ENCODE measurements around the gene FGF13.

Gene FGF13

GRCh38 chrX:138704101-138704500 lies 7.4 kb downstream of the FGF13 start:
- Mint-ChIP-seq H3K27ac (no peak overlapping the region), H3K4me3 (no peak overlapping the region), H3K36me3 (no peaks in the 10 kb centered on the region), H3K27me3 (no peaks in the 10 kb centered on the region), H3K4me1 (no peaks in the 10 kb centered on the region), H3K9me3 (no peaks in the 10 kb centered on the region)
- no peak for ATAC-seq

- Mint-ChIP-seq H3K27ac (no peak overlapping the region), H3K36me3 (no peaks in the 10 kb centered on the region), H3K9me3 (no peaks in the 10 kb centered on the region), H3K4me3 (no peak overlapping the region), H3K4me1 (no peaks in the 10 kb centered on the region), H3K27me3 (no peaks in the 10 kb centered on the region)
- ATAC-seq, result no peak
Measured at GRCh38 chrX:138692591-138692990, 18.9 kb downstream of the FGF13 start.

GRCh38 chrX:138691186-138691585 lies 20.3 kb downstream of the FGF13 start:
- H3K27ac Mint-ChIP-seq, result no peak overlapping the region
- ATAC-seq, result no peak
- H3K27me3 Mint-ChIP-seq, result no peaks in the 10 kb centered on the region
- H3K4me3 Mint-ChIP-seq, result no peak overlapping the region
- H3K9me3 Mint-ChIP-seq, result no peaks in the 10 kb centered on the region
- H3K4me1 Mint-ChIP-seq, result no peaks in the 10 kb centered on the region
- H3K36me3 Mint-ChIP-seq, result no peaks in the 10 kb centered on the region

GRCh38 chrX:138690591-138690990 lies 20.9 kb downstream of the FGF13 start:
- H3K4me1 Mint-ChIP-seq, result no peaks in the 10 kb centered on the region
- no peak overlapping the region for H3K27ac Mint-ChIP-seq
- H3K9me3 Mint-ChIP-seq, result no peaks in the 10 kb centered on the region
- no peak overlapping the region for H3K4me3 Mint-ChIP-seq
- ATAC-seq, result no peak
- H3K36me3 Mint-ChIP-seq, result no peaks in the 10 kb centered on the region
- H3K27me3 Mint-ChIP-seq, result no peaks in the 10 kb centered on the region

GRCh38 chrX:138683600-138683999 lies 27.9 kb downstream of the FGF13 start:
- Mint-ChIP-seq H3K27ac (no peak overlapping the region), H3K4me3 (no peak overlapping the region), H3K4me1 (no peaks in the 10 kb centered on the region), H3K27me3 (no peaks in the 10 kb centered on the region), H3K36me3 (no peaks in the 10 kb centered on the region), H3K9me3 (no peaks in the 10 kb centered on the region)
- no peak for ATAC-seq

GRCh38 chrX:138669693-138670092 lies 41.8 kb downstream of the FGF13 start:
- Mint-ChIP-seq H3K4me3 (no peak overlapping the region), H3K27me3 (no peaks in the 10 kb centered on the region), H3K36me3 (no peaks in the 10 kb centered on the region), H3K9me3 (no peaks in the 10 kb centered on the region), H3K4me1 (no peaks in the 10 kb centered on the region), H3K27ac (no peak overlapping the region)
- ATAC-seq, result no peak

- Mint-ChIP-seq H3K27ac (no peak overlapping the region), H3K4me1 (no peaks in the 10 kb centered on the region), H3K9me3 (no peaks in the 10 kb centered on the region), H3K4me3 (no peak overlapping the region), H3K36me3 (no peaks in the 10 kb centered on the region), H3K27me3 (no peaks in the 10 kb centered on the region)
- ATAC-seq, result no peak
Measured at GRCh38 chrX:138664466-138664865, 47.1 kb downstream of the FGF13 start.

GRCh38 chrX:138664016-138664415 lies 47.5 kb downstream of the FGF13 start:
- H3K27ac Mint-ChIP-seq, result no peak overlapping the region
- no peaks in the 10 kb centered on the region for H3K9me3 Mint-ChIP-seq
- H3K4me3 Mint-ChIP-seq, result no peak overlapping the region
- no peak for ATAC-seq
- H3K36me3 Mint-ChIP-seq, result no peaks in the 10 kb centered on the region
- no peaks in the 10 kb centered on the region for H3K27me3 Mint-ChIP-seq
- H3K4me1 Mint-ChIP-seq, result no peaks in the 10 kb centered on the region

GRCh38 chrX:138651494-138651893 lies 60.0 kb downstream of the FGF13 start:
- H3K36me3 Mint-ChIP-seq, result no peaks in the 10 kb centered on the region
- no peak for ATAC-seq
- no peaks in the 10 kb centered on the region for H3K9me3 Mint-ChIP-seq
- no peaks in the 10 kb centered on the region for H3K4me1 Mint-ChIP-seq
- H3K27me3 Mint-ChIP-seq, result no peaks in the 10 kb centered on the region
- no peak overlapping the region for H3K4me3 Mint-ChIP-seq
- no peak overlapping the region for H3K27ac Mint-ChIP-seq

GRCh38 chrX:138648568-138648967 lies 62.9 kb downstream of the FGF13 start:
- Mint-ChIP-seq H3K27me3 (no peaks in the 10 kb centered on the region), H3K36me3 (no peaks in the 10 kb centered on the region), H3K27ac (no peak overlapping the region), H3K4me1 (no peaks in the 10 kb centered on the region), H3K9me3 (no peaks in the 10 kb centered on the region), H3K4me3 (no peak overlapping the region)
- no peak for ATAC-seq

- Mint-ChIP-seq H3K27ac (no peak overlapping the region), H3K36me3 (no peaks in the 10 kb centered on the region), H3K9me3 (no peaks in the 10 kb centered on the region), H3K4me3 (no peak overlapping the region), H3K27me3 (no peaks in the 10 kb centered on the region), H3K4me1 (no peaks in the 10 kb centered on the region)
- ATAC-seq, result no peak
Measured at GRCh38 chrX:138638996-138639395, 72.5 kb downstream of the FGF13 start.

Measured in stimulated activated memory B cell treated with anti-CD40 and anti-IgM and Interleukin-4, amounts not matched to agents 10 μg/mL and 1 μg/mL and 100 μg/mL, for 72 hours (primary cell).